ENCODE data around the gene SRGN.

- no peak for TF ChIP-seq BCL11A (IDR thresholded peaks at IDR 0.05; ENCODE audit: low read depth, low read length)
- TF ChIP-seq REST (IDR thresholded peaks at IDR 0.05; ENCODE audit: low read depth, low read length), result no peak
- no peak for TF ChIP-seq NFYB (IDR thresholded peaks at IDR 0.05; ENCODE audit: insufficient read depth, low read depth, low read length)
- TF ChIP-seq ZNF207 (IDR thresholded peaks at IDR 0.05; ENCODE audit: borderline replicate concordance), result no peak
- no peak for TF ChIP-seq YBX1 (IDR thresholded peaks at IDR 0.05)
- no peak for TF ChIP-seq CHD1 (IDR thresholded peaks at IDR 0.05; ENCODE audit: low read depth, low read length)
- TF ChIP-seq BHLHE40 (IDR thresholded peaks at IDR 0.05; ENCODE audit: borderline replicate concordance in 1 of 2, low read depth in 2 of 2, low read length in 1 of 2), result no peak
- no peak for TF ChIP-seq CTCF (IDR thresholded peaks at IDR 0.05 in 2 of 3, conservative IDR thresholded peaks at IDR 0.05 in 1 of 3; ENCODE audit: control insufficient read depth in 2 of 3, extremely low read depth in 1 of 3, insufficient read depth in 1 of 3, low read depth in 3 of 3, low read length in 3 of 3)
- no peak for TF ChIP-seq BRCA1 (IDR thresholded peaks at IDR 0.05; ENCODE audit: low read depth, low read length)
- TF ChIP-seq RELA (IDR thresholded peaks at IDR 0.05; ENCODE audit: borderline replicate concordance, partially characterized antibody), result no peak
Observed at GRCh38 chr10:69042417-69042816, 45.5 kb upstream of the SRGN start.

All from GM12878 (cell line).